ENCODE data around the gene DNAI7.
A peak's percentile ranks its signal among the peaks of the same experiment; 100 is the strongest.

DNAI7 gene

GRCh38 chr12:25115677-25116076 lies 79.3 kb downstream of the DNAI7 start:
- no peak overlapping the region for H3K27ac ChIP-seq
- H3K9me3 ChIP-seq: no peaks in the 10 kb centered on the region
- peaks cover 7% of the 10 kb centered on the region for H3K36me3 ChIP-seq
- H3K4me3 ChIP-seq (ENCODE audit: low read depth in 1 of 2, low read length in 1 of 2): no peak overlapping the region
- no peaks in the 10 kb centered on the region for H3K4me1 ChIP-seq (ENCODE audit: control insufficient read depth in 1 of 2, insufficient read depth in 1 of 2, low read depth in 1 of 2, low read length in 1 of 2)
- H3K27me3 ChIP-seq: no peaks in the 10 kb centered on the region
- TF ChIP-seq CTCF (IDR thresholded peaks at IDR 0.05): no peak

- no peak for TF ChIP-seq CTCF (IDR thresholded peaks at IDR 0.05)
These were observed 81.3 kb downstream of the DNAI7 start for GRCh38 chr12:25113651-25114050.

GRCh38 chr12:25110260-25110659 lies 84.7 kb downstream of the DNAI7 start:
- Histone ChIP-seq H3K4me3 (ENCODE audit: low read depth in 1 of 2, low read length in 1 of 2) (no peak overlapping the region), H3K4me1 (ENCODE audit: control insufficient read depth in 1 of 2, insufficient read depth in 1 of 2, low read depth in 1 of 2, low read length in 1 of 2) (no peaks in the 10 kb centered on the region), H3K27me3 (no peaks in the 10 kb centered on the region), H3K36me3 (peaks cover 59% of the 10 kb centered on the region), H3K27ac (no peak overlapping the region), H3K9me3 (no peaks in the 10 kb centered on the region)
- TF ChIP-seq CTCF (IDR thresholded peaks at IDR 0.05): no peak

More at GRCh38 chr12:25113651-25114050, 81.3 kb downstream of the DNAI7 start:
- Histone ChIP-seq H3K4me1 (ENCODE audit: control insufficient read depth in 1 of 2, insufficient read depth in 1 of 2, low read depth in 1 of 2, low read length in 1 of 2) (no peaks in the 10 kb centered on the region), H3K9me3 (no peaks in the 10 kb centered on the region), H3K27ac (no peak overlapping the region), H3K27me3 (no peaks in the 10 kb centered on the region), H3K36me3 (peaks cover 25% of the 10 kb centered on the region), H3K4me3 (ENCODE audit: low read depth in 1 of 2, low read length in 1 of 2) (no peak overlapping the region)

GRCh38 chr12:25107920-25108319 lies 87.0 kb downstream of the DNAI7 start:
- no peaks in the 10 kb centered on the region for H3K4me1 ChIP-seq (ENCODE audit: control insufficient read depth in 1 of 2, insufficient read depth in 1 of 2, low read depth in 1 of 2, low read length in 1 of 2)
- peaks cover 82% of the 10 kb centered on the region for H3K36me3 ChIP-seq
- H3K9me3 ChIP-seq: no peaks in the 10 kb centered on the region
- H3K27ac ChIP-seq: peak overlapping the region; percentile 27
- H3K4me3 ChIP-seq (ENCODE audit: low read depth in 1 of 2, low read length in 1 of 2): no peak overlapping the region
- no peaks in the 10 kb centered on the region for H3K27me3 ChIP-seq
- no peak for TF ChIP-seq CTCF (IDR thresholded peaks at IDR 0.05)

- no peak for TF ChIP-seq CTCF (IDR thresholded peaks at IDR 0.05)
- Histone ChIP-seq H3K27me3 (no peaks in the 10 kb centered on the region), H3K4me3 (ENCODE audit: low read depth in 1 of 2, low read length in 1 of 2) (no peak overlapping the region), H3K4me1 (ENCODE audit: control insufficient read depth in 1 of 2, insufficient read depth in 1 of 2, low read depth in 1 of 2, low read length in 1 of 2) (no peaks in the 10 kb centered on the region), H3K36me3 (peaks cover 93% of the 10 kb centered on the region), H3K27ac (no peak overlapping the region), H3K9me3 (no peaks in the 10 kb centered on the region)
These were observed 88.1 kb downstream of the DNAI7 start for GRCh38 chr12:25106818-25107217.

- H3K9me3 ChIP-seq: no peaks in the 10 kb centered on the region
- H3K27me3 ChIP-seq: no peaks in the 10 kb centered on the region
- H3K27ac ChIP-seq: no peak overlapping the region
- H3K4me1 ChIP-seq (ENCODE audit: control insufficient read depth in 1 of 2, insufficient read depth in 1 of 2, low read depth in 1 of 2, low read length in 1 of 2): no peaks in the 10 kb centered on the region
- TF ChIP-seq CTCF (IDR thresholded peaks at IDR 0.05): no peak
- peaks cover 99% of the 10 kb centered on the region for H3K36me3 ChIP-seq
- no peak overlapping the region for H3K4me3 ChIP-seq (ENCODE audit: low read depth in 1 of 2, low read length in 1 of 2)
These were observed 92.6 kb downstream of the DNAI7 start for GRCh38 chr12:25102402-25102801.

Measured in neutrophil (primary cell).